ENCODE data around the gene LRRC56. TPM values are rescaled to one million over a fixed set of nuclear protein-coding genes. Genes with fewer than 3 reads are reported as not detected.
A peak's percentile ranks its signal among the peaks of the same experiment; 100 is the strongest.

LRRC56 gene
- total and polyA plus RNA-seq, 2 of the 13 experiments (the other 11 are each of a cell fraction or from before 2014, with no cell fraction given) = 0.11 to 0.29 TPM

DNA sequence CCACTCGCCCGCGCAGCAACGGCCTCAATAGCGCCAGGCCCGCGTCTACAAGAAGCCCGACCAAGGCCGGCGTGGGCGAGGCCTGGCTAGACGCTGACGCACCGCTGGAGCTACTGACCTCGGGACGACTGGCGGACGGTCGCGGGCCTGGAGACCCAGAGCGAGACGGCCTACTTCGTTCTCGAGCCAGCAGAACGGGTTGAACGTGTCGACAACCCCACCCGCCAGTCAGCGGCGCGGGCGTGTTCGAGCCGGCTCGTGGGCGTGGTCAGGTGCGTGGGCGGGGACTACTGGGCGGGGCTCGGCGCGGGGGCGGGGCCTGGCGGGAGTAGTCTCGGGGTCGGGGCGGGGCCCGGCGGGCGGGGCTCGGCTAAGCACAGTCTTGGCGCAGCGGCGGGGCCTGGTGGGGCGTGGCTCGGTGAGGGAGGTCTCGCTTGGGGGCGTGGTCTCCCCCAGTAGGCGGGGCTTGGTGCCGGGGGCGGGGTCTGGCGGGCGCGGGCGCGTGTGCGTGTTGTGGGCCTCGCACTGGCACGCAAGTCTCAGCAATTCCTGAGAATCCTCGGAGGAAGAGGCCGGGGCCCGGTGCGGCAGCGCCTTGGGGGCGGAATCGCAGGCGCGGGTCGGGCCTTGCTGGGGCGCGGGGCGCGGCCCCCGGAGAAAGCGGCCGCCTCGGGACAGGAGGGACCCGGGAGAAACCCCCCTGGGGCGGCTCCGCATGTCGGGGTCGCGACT, 30.2 kb upstream of the LRRC56 start, which contains the start of gene RNH1 (continued):
- TF ChIP-seq, protein P1, sequence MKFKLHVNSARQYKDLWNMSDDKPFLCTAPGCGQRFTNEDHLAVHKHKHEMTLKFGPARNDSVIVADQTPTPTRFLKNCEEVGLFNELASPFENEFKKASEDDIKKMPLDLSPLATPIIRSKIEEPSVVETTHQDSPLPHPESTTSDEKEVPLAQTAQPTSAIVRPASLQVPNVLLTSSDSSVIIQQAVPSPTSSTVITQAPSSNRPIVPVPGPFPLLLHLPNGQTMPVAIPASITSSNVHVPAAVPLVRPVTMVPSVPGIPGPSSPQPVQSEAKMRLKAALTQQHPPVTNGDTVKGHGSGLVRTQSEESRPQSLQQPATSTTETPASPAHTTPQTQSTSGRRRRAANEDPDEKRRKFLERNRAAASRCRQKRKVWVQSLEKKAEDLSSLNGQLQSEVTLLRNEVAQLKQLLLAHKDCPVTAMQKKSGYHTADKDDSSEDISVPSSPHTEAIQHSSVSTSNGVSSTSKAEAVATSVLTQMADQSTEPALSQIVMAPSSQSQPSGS (CRISPR knock-in tag; IDR thresholded peaks at IDR 0.05) = peak; percentile 53; the same call in 1 of the 2 replicates
- TF ChIP-seq ZNF577 (CRISPR knock-in tag; IDR thresholded peaks at IDR 0.05; ENCODE audit: borderline replicate concordance, low read depth) (no peak), ZNF775 (CRISPR knock-in tag; IDR thresholded peaks at IDR 0.05; ENCODE audit: borderline replicate concordance) (no peak), AGO1 (IDR thresholded peaks at IDR 0.05; ENCODE audit: low read depth, low read length, poor library complexity, severe bottlenecking) (no peak), ZSCAN30 (CRISPR knock-in tag; IDR thresholded peaks at IDR 0.05) (no peak), IKZF4 (CRISPR knock-in tag; IDR thresholded peaks at IDR 0.05; ENCODE audit: borderline replicate concordance, low read depth, not compliant biosample characterization) (no peak), ZNF598 (CRISPR knock-in tag; IDR thresholded peaks at IDR 0.05; ENCODE audit: borderline replicate concordance) (no peak), MXI1 (IDR thresholded peaks at IDR 0.05; ENCODE audit: borderline replicate concordance, low read depth, low read length) (no peak; the same call in 2 of the 3 replicates), FOXA1 (IDR thresholded peaks at IDR 0.05) (no peak), FOXA1 (CRISPR knock-in tag; IDR thresholded peaks at IDR 0.05) (0 out of 2 replicates have a peak, but pooled peaks have one; percentile 30), POLR2AphosphoS5 (IDR thresholded peaks at IDR 0.05; ENCODE audit: low read depth, low read length) (no peak; the same call in 1 of the 2 replicates), NKX3-1 (CRISPR knock-in tag; IDR thresholded peaks at IDR 0.05) (no peak), HOXD1 (CRISPR knock-in tag; IDR thresholded peaks at IDR 0.05) (no peak; the same call in 1 of the 2 replicates), ZNF709 (CRISPR knock-in tag; IDR thresholded peaks at IDR 0.05) (no peak), ZNF567 (CRISPR knock-in tag; IDR thresholded peaks at IDR 0.05; ENCODE audit: borderline replicate concordance) (no peak), ZNF333 (CRISPR knock-in tag; IDR thresholded peaks at IDR 0.05; ENCODE audit: borderline replicate concordance) (no peak)
- TF ChIP-seq, protein P2, sequence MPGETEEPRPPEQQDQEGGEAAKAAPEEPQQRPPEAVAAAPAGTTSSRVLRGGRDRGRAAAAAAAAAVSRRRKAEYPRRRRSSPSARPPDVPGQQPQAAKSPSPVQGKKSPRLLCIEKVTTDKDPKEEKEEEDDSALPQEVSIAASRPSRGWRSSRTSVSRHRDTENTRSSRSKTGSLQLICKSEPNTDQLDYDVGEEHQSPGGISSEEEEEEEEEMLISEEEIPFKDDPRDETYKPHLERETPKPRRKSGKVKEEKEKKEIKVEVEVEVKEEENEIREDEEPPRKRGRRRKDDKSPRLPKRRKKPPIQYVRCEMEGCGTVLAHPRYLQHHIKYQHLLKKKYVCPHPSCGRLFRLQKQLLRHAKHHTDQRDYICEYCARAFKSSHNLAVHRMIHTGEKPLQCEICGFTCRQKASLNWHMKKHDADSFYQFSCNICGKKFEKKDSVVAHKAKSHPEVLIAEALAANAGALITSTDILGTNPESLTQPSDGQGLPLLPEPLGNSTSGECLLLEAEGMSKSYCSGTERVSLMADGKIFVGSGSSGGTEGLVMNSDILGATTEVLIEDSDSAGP (CRISPR knock-in tag; IDR thresholded peaks at IDR 0.05; ENCODE audit: borderline replicate concordance) = no peak
- TF ChIP-seq, protein P3, sequence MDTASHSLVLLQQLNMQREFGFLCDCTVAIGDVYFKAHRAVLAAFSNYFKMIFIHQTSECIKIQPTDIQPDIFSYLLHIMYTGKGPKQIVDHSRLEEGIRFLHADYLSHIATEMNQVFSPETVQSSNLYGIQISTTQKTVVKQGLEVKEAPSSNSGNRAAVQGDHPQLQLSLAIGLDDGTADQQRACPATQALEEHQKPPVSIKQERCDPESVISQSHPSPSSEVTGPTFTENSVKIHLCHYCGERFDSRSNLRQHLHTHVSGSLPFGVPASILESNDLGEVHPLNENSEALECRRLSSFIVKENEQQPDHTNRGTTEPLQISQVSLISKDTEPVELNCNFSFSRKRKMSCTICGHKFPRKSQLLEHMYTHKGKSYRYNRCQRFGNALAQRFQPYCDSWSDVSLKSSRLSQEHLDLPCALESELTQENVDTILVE (CRISPR knock-in tag; IDR thresholded peaks at IDR 0.05) = no peak; the same call in none of the 2 replicates
- TF ChIP-seq, protein P4, sequence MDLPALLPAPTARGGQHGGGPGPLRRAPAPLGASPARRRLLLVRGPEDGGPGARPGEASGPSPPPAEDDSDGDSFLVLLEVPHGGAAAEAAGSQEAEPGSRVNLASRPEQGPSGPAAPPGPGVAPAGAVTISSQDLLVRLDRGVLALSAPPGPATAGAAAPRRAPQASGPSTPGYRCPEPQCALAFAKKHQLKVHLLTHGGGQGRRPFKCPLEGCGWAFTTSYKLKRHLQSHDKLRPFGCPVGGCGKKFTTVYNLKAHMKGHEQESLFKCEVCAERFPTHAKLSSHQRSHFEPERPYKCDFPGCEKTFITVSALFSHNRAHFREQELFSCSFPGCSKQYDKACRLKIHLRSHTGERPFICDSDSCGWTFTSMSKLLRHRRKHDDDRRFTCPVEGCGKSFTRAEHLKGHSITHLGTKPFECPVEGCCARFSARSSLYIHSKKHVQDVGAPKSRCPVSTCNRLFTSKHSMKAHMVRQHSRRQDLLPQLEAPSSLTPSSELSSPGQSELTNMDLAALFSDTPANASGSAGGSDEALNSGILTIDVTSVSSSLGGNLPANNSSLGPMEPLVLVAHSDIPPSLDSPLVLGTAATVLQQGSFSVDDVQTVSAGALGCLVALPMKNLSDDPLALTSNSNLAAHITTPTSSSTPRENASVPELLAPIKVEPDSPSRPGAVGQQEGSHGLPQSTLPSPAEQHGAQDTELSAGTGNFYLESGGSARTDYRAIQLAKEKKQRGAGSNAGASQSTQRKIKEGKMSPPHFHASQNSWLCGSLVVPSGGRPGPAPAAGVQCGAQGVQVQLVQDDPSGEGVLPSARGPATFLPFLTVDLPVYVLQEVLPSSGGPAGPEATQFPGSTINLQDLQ (CRISPR knock-in tag; IDR thresholded peaks at IDR 0.05) = no peak
- TF ChIP-seq, protein P5, sequence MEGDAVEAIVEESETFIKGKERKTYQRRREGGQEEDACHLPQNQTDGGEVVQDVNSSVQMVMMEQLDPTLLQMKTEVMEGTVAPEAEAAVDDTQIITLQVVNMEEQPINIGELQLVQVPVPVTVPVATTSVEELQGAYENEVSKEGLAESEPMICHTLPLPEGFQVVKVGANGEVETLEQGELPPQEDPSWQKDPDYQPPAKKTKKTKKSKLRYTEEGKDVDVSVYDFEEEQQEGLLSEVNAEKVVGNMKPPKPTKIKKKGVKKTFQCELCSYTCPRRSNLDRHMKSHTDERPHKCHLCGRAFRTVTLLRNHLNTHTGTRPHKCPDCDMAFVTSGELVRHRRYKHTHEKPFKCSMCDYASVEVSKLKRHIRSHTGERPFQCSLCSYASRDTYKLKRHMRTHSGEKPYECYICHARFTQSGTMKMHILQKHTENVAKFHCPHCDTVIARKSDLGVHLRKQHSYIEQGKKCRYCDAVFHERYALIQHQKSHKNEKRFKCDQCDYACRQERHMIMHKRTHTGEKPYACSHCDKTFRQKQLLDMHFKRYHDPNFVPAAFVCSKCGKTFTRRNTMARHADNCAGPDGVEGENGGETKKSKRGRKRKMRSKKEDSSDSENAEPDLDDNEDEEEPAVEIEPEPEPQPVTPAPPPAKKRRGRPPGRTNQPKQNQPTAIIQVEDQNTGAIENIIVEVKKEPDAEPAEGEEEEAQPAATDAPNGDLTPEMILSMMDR (CRISPR knock-in tag; IDR thresholded peaks at IDR 0.05) = peak; percentile 28; the same call in 1 of the 2 replicates
